22Rv1 (cell line): Measurements from ENCODE around the gene NAV2.

Experiments used
- H3K27ac ChIP-seq: fragments of 450-650 bp; 2 replicates; pipeline ENCODE4 v1.5.1; 2017
- ZFX ChIP-seq: fragments of 450-650 bp; IDR thresholded peaks from 2 replicates; pipeline ENCODE4 v1.6.1; 2017; ENCODE audit warnings: antibody characterized with exemption, borderline replicate concordance
- TF ChIP-seq, protein P1 (sequence below): fragments of 450-650 bp; IDR thresholded peaks from 2 replicates; pipeline ENCODE4 v1.5.1; 2017; ENCODE audit warnings: mild to moderate bottlenecking

The NAV2 gene

DNA sequence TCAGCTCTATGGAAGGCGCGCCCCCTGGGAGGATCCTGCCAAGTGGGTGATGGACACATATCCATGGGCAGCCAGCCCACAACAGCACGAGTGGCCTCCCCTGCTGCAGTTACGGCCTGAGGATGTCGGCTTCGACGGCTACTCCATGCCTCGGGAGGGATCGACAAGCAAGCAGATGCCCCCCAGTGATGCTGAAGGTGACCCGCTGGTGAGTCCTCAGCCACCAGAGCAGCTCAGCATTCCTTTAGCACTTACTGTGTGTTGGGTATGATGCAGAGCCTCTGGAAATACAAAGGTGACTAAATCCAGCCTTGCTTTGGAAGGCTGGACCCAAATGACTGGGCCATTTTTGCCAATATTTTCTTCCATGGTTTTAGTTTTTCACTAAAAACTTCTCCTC is 402.0 kb downstream of the NAV2 start:
- TF ChIP-seq ZFX, result no peak
- TF ChIP-seq, protein P1, sequence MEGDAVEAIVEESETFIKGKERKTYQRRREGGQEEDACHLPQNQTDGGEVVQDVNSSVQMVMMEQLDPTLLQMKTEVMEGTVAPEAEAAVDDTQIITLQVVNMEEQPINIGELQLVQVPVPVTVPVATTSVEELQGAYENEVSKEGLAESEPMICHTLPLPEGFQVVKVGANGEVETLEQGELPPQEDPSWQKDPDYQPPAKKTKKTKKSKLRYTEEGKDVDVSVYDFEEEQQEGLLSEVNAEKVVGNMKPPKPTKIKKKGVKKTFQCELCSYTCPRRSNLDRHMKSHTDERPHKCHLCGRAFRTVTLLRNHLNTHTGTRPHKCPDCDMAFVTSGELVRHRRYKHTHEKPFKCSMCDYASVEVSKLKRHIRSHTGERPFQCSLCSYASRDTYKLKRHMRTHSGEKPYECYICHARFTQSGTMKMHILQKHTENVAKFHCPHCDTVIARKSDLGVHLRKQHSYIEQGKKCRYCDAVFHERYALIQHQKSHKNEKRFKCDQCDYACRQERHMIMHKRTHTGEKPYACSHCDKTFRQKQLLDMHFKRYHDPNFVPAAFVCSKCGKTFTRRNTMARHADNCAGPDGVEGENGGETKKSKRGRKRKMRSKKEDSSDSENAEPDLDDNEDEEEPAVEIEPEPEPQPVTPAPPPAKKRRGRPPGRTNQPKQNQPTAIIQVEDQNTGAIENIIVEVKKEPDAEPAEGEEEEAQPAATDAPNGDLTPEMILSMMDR, result no peak
- H3K27ac ChIP-seq, result no peak overlapping the region

- TF ChIP-seq ZFX, result no peak
- TF ChIP-seq, protein P1, result no peak
- no peak overlapping the region for H3K27ac ChIP-seq
These were observed 404.2 kb downstream of the NAV2 start for GRCh38 chr11:20116825-20117224.

- H3K27ac ChIP-seq, result no peak overlapping the region
- TF ChIP-seq, protein P1, result no peak
- no peak for TF ChIP-seq ZFX
These were observed 404.7 kb downstream of the NAV2 start for GRCh38 chr11:20117291-20117690.

GRCh38 chr11:20118209-20118608 is 405.6 kb downstream of the NAV2 start:
- no peak overlapping the region for H3K27ac ChIP-seq
- TF ChIP-seq, protein P1, result no peak
- TF ChIP-seq ZFX, result no peak

GRCh38 chr11:20119315-20119714 is 406.7 kb downstream of the NAV2 start:
- H3K27ac ChIP-seq, result no peak overlapping the region
- TF ChIP-seq, protein P1, result no peak
- TF ChIP-seq ZFX, result no peak

- TF ChIP-seq, protein P1, result no peak
- no peak overlapping the region for H3K27ac ChIP-seq
These were observed 407.7 kb downstream of the NAV2 start for GRCh38 chr11:20120134-20120925.

GRCh38 chr11:20122131-20122530 is 409.5 kb downstream of the NAV2 start:
- TF ChIP-seq, protein P1, result no peak
- TF ChIP-seq ZFX, result no peak
- H3K27ac ChIP-seq, result no peak overlapping the region
